Spleen (tissue), 11 donors: ENCODE data around the gene DHX29. TPM values are rescaled to one million over a fixed set of nuclear protein-coding genes. Genes with fewer than 3 reads are reported as not detected.

Source experiments
- DNase-seq: peaks from one replicate; pipeline ENCODE4 v3.0.0-alpha.2; 2020
- H3K27ac ChIP-seq, 8 donors: fragments of 200-600 bp; sonication (generic) in 7 of 8; 1 replicate in 4 of 8; 2 replicates in 4 of 8; pipeline versions ENCODE4 v1.5.0 to v1.8.0; 2016 to 2021; ENCODE audit warnings: inconsistent platforms in 4 of 8, mild to moderate bottlenecking in 4 of 8, moderate library complexity in 1 of 8
- H3K27me3 ChIP-seq, 7 donors: fragments of 200-600 bp; sonication (generic) in 6 of 7; replicated peaks in 1 of 7; 1 replicate in 4 of 7; 2 replicates in 3 of 7; pipeline versions ENCODE4 v1.5.0 to v1.8.0; 2016 to 2021; ENCODE audit warnings: inconsistent platforms in 3 of 7, mild to moderate bottlenecking in 1 of 7
- H3K36me3 ChIP-seq, 6 donors: fragments of 200-600 bp; sonication (generic) in 5 of 6; 1 replicate in 4 of 6; 2 replicates in 2 of 6; pipeline versions ENCODE4 v1.5.0 to v1.8.0; 2016 to 2021; ENCODE audit warnings: inconsistent platforms in 2 of 6
- H3K4me1 ChIP-seq, 6 donors: fragments of 200-600 bp; sonication (generic) in 5 of 6; 1 replicate in 3 of 6; 2 replicates in 3 of 6; pipeline versions ENCODE4 v1.5.0 to v1.8.0; 2016 to 2021; ENCODE audit warnings: inconsistent platforms in 3 of 6
- H3K4me3 ChIP-seq, 8 donors: fragments of 200-600 bp; sonication (generic) in 7 of 8; 1 replicate in 4 of 8; 2 replicates in 4 of 8; pipeline versions ENCODE4 v1.5.0 to v1.8.0; 2016 to 2021; ENCODE audit warnings: inconsistent platforms in 4 of 8, mild to moderate bottlenecking in 4 of 8, moderate library complexity in 2 of 8
- H3K9me3 ChIP-seq, 8 donors: fragments of 200-600 bp; sonication (generic) in 7 of 8; 1 replicate in 4 of 8; 2 replicates in 4 of 8; pipeline versions ENCODE4 v1.5.0 to v1.8.0; 2016 to 2021; ENCODE audit warnings: inconsistent platforms in 4 of 8
- CTCF ChIP-seq, 11 experiments: fragments of 200-600 bp in 7 of 11; fragments of 450-650 bp in 4 of 11; sonication (generic) in 4 of 11; IDR thresholded peaks in 8 of 11; conservative IDR thresholded peaks in 3 of 11; 1 replicate in 7 of 11; 2 replicates in 4 of 11; pipeline versions ENCODE4 v1.4.0 to v1.8.0; 2016 to 2021; ENCODE audit warnings: antibody characterized with exemption in 11 of 11, inconsistent platforms in 4 of 11, mild to moderate bottlenecking in 1 of 11
- POLR2A ChIP-seq, 3 donors: fragments of 450-650 bp; IDR thresholded peaks; one replicate each; pipeline ENCODE4 v1.5.1; 2017; ENCODE audit warnings: antibody characterized with exemption in 3 of 3, mild to moderate bottlenecking in 1 of 3
- POLR2AphosphoS5 ChIP-seq, 3 donors: sonication (generic); formaldehyde crosslinking; IDR thresholded peaks; one replicate each; pipeline ENCODE4 v1.5.1; 2017; ENCODE audit warnings: antibody characterized with exemption in 3 of 3
- WGBS, 5 donors: extraction: QIAGEN DNeasy Blood & Tissue Kit in 3 of 5; methylation state at CpG; one replicate each; pipeline versions ENCODE4 v1.1.5 to v1.1.7; 2013 to 2018; 5-methylcytosine and 5-hydroxymethylcytosine counted together
- intact Hi-C: fragments of 100-400 bp; cut with DNase I; formaldehyde crosslinking; loops from one replicate; pipeline ENCODE4 v1.15.0; 2023; ENCODE audit warnings: low total_unique reads
- polyA plus RNA-seq, 3 donors: library from polyadenylated mRNA; stranded (reverse); fragments of 200-250 nt; gene quantifications; one replicate each; pipeline ENCODE4 v1.2.1, GENCODE V29; 2013
- total RNA-seq, 7 donors: library from RNA; depleted of rRNA in 3 of 7; stranded (reverse); fragments of >200 nt in 3 of 7; fragmentation: NEBNext Ultra II Directional in 4 of 7; extraction: Animal tissue kit (Norgen Biotek cat#: 25700) in 4 of 7; gene quantifications; one replicate each; pipeline versions ENCODE4 v1.1.0 to v1.2.1, GENCODE V29; 2016 to 2021
- donor health status: healthy with polysubstance abuse.
- donor health status: DM: no; HTN: no; CAD: no; lungs with moderate emphysema.
- donor health status: DM: no; HTN: no; CAD: no.
- donor health status: Bipolar disorder and iron deficiency.
- donor health status: healthy.
- donor health status: DM: no; HTN: no; CAD: no.
- donor health status: DM: yes; HTN: yes; CAD: no.

DHX29 gene
- total and polyA plus RNA-seq, 10 donors = 4.5 to 27.0 (median 17.5) TPM

- Histone ChIP-seq H3K4me3 (no peak overlapping the region), H3K4me1 (peaks cover 24 to 55% (median 43%) of the 10 kb centered on the region in 6 donors), H3K27me3 (peaks cover 53 to 100% (median 100%) of the 10 kb centered on the region in 7 donors), H3K36me3 (no peaks in the 10 kb centered on the region), H3K27ac (no peak overlapping the region), H3K9me3 (no peaks in the 10 kb centered on the region)
- intact Hi-C loops = loop anchor here (10.0 kb wide), 1 partner anchor 51 kb away; the partner anchor contains the start of gene CDC20B
- no peak for DNase-seq
- no peak for TF ChIP-seq POLR2A (IDR thresholded peaks at IDR 0.05)
- no peak for TF ChIP-seq CTCF (IDR thresholded peaks at IDR 0.05 in 8 of 11, conservative IDR thresholded peaks at IDR 0.05 in 3 of 11)
- no peak for TF ChIP-seq POLR2AphosphoS5 (IDR thresholded peaks at IDR 0.05)
Measured at GRCh38 chr5:55225346-55225745, 82.1 kb downstream of the DHX29 start.

GRCh38 chr5:55223812-55224240, 83.7 kb downstream of the DHX29 start:
- peaks cover 44 to 100% (median 95%) of the 10 kb centered on the region in 7 donors for H3K27me3 ChIP-seq
- H3K4me3 ChIP-seq = peak overlapping the region in 3 of 8 donors; percentile 23 to 53 (median 25)
- WGBS, 5 donors = 18 to 41% (median 29%) methylated on average over 7 of the region's 7 CpGs

GRCh38 chr5:55222985-55223811, 84.3 kb downstream of the DHX29 start:
- Histone ChIP-seq H3K27ac (no peak overlapping the region), H3K4me1 (peaks cover 24 to 62% (median 47%) of the 10 kb centered on the region in 6 donors), H3K27me3 (peaks cover 38 to 100% (median 90%) of the 10 kb centered on the region in 7 donors), H3K9me3 (no peaks in the 10 kb centered on the region), H3K36me3 (no peaks in the 10 kb centered on the region), H3K4me3 (peak overlapping the region in 4 of 8 donors; percentile 4 to 53 (median 24))
- no peak for DNase-seq
- TF ChIP-seq POLR2A (IDR thresholded peaks at IDR 0.05) (no peak), CTCF (IDR thresholded peaks at IDR 0.05 in 8 of 11, conservative IDR thresholded peaks at IDR 0.05 in 3 of 11) (no peak), POLR2AphosphoS5 (IDR thresholded peaks at IDR 0.05) (no peak)
- 3 to 14% (median 5%) methylated on average over 33 to 61 of the region's 61 CpGs for WGBS, 5 donors
- intact Hi-C loops = loop anchor here (10.0 kb wide), 1 partner anchor 48 kb away; the partner anchor contains the start of gene CDC20B

More at GRCh38 chr5:55223812-55224240, 83.7 kb downstream of the DHX29 start:
- no peak for DNase-seq
- intact Hi-C loops = loop anchor here (10.0 kb wide), 1 partner anchor 49 kb away; the partner anchor contains the start of gene CDC20B
- H3K9me3 ChIP-seq = no peaks in the 10 kb centered on the region
- H3K36me3 ChIP-seq = no peaks in the 10 kb centered on the region
- peaks cover 24 to 62% (median 47%) of the 10 kb centered on the region in 6 donors for H3K4me1 ChIP-seq
- no peak for TF ChIP-seq CTCF (IDR thresholded peaks at IDR 0.05 in 8 of 11, conservative IDR thresholded peaks at IDR 0.05 in 3 of 11)
- TF ChIP-seq POLR2AphosphoS5 (IDR thresholded peaks at IDR 0.05) = no peak
- TF ChIP-seq POLR2A (IDR thresholded peaks at IDR 0.05) = no peak
- H3K27ac ChIP-seq = no peak overlapping the region
